NCI-H82 (cell line): ENCODE data around the gene CSNK1G3.

Experiments used
- DNase-seq: peaks from one replicate; lab custom pipeline; 2025; lab: John Stamatoyannopoulos, UW

The CSNK1G3 gene

DNA sequence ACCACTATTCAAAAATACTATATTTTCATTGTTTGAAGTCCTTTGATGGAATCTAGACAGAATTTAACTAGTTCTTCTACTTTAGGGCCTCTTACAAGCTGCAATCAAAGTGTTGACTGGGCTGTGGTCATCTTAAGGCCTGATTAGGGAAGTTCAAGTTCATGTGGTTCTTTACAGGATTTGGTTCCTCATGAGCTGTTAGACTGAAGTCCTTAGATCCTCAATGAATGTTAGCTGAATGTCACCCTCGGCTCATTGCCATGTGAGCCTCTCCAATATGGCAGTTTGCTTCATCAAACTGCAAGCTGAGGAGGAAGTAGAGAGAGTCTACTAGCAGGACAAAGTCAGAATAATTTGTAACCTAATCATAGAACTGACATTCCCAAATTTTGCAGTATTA, 135.1 kb downstream of the CSNK1G3 start:
- no peak for DNase-seq

- no peak for DNase-seq
Observed at GRCh38 chr5:123651234-123651633, 139.3 kb downstream of the CSNK1G3 start.

- DNase-seq: no peak
Observed at GRCh38 chr5:123659011-123659410, 147.0 kb downstream of the CSNK1G3 start.

- DNase-seq: no peak
Observed at GRCh38 chr5:123659495-123659894, 147.5 kb downstream of the CSNK1G3 start.

DNA sequence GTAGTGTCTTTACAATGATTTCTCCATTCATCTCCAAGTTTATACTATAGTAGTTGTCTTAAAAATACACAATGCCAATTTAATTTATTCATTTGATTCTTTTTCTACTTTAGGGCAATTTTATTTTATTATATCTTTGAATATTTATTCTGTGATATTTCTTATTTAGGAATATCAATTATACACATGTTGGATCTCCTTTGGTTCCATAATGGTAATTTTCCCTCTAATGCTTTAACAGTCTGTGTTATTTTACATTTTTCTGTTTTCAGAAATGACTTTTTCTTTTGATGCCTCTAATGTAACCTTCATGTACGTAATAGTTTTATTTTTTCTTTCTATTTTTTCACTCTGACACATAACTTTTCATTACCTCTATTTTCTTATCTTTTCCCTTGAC, 153.0 kb downstream of the CSNK1G3 start:
- no peak for DNase-seq

DNA sequence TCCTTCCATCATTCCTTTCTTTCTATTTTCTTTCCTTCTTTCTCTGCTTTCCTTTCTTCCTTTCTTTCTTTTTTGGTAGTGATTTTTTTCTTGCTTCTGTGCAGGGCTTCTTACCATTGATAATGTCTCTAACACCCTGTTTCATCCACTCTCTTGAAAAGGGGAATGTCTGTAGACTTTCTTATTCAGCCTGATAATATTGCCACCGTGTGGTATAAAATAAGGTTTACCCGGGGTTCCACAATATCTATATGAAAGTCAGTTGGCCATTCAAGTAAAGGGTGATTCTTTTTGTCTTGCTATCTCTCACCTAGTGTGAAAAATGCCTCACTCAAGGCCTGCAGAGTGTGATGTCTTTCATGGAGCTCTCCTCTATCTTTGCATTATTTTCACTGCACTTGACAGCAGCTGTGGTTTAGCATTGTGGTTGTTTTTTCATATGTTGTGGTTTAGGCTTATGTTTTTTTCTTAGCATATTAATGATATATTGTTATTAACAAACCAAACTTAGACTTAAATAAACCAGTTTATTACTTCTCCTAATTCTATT, 153.9 kb downstream of the CSNK1G3 start:
- DNase-seq: peak; percentile 17
